Measurements from ENCODE around the gene HELT. TPM values are rescaled to one million over a fixed set of nuclear protein-coding genes. Genes with fewer than 3 reads are reported as not detected.

The HELT gene
- polyA plus RNA-seq, 1 experiment, result not detected

- ChIA-PET CTCF (interaction anchor here (1.5 kb wide), 1 partner anchor 14 kb away, joined by 4 read pairs; no protein-coding TSS in a partner anchor), POLR2A (no interaction called here)
- no peak for TF ChIP-seq CTCF (IDR thresholded peaks at IDR 0.05; ENCODE audit: insufficient read depth, low read depth, low read length)
- Histone ChIP-seq H3K27me3 (ENCODE audit: control insufficient read depth, insufficient read depth, low read length) (peaks cover 3% of the 10 kb centered on the region; the same call in 1 of the 2 replicates), H3K4me3 (ENCODE audit: low read depth, low read length) (no peak overlapping the region), H3K36me3 (ENCODE audit: control insufficient read depth, insufficient read depth, low read length) (no peaks in the 10 kb centered on the region)
- DNase-seq (ENCODE audit: low read depth), result no peak
Observed at GRCh38 chr4:185053746-185054145, 35.5 kb downstream of the HELT start.

GRCh38 chr4:185054272-185054671, 36.0 kb downstream of the HELT start:
- no peak for TF ChIP-seq CTCF (IDR thresholded peaks at IDR 0.05; ENCODE audit: insufficient read depth, low read depth, low read length)
- POLR2A ChIA-PET, result no interaction called here
- H3K36me3 ChIP-seq (ENCODE audit: control insufficient read depth, insufficient read depth, low read length), result no peaks in the 10 kb centered on the region

GRCh38 chr4:185054886-185055285, 36.6 kb downstream of the HELT start:
- peaks cover 3% of the 10 kb centered on the region; the same call in 1 of the 2 replicates for H3K27me3 ChIP-seq (ENCODE audit: control insufficient read depth, insufficient read depth, low read length)
- H3K36me3 ChIP-seq (ENCODE audit: control insufficient read depth, insufficient read depth, low read length), result no peaks in the 10 kb centered on the region
- CTCF ChIA-PET, result no interaction called here
- POLR2A ChIA-PET, result no interaction called here
- no peak overlapping the region for H3K4me3 ChIP-seq (ENCODE audit: low read depth, low read length)
- no peak for TF ChIP-seq CTCF (IDR thresholded peaks at IDR 0.05; ENCODE audit: insufficient read depth, low read depth, low read length)
- no peak for DNase-seq (ENCODE audit: low read depth)

More at GRCh38 chr4:185054272-185054671, 36.0 kb downstream of the HELT start:
- no peak overlapping the region for H3K4me3 ChIP-seq (ENCODE audit: low read depth, low read length)
- H3K27me3 ChIP-seq (ENCODE audit: control insufficient read depth, insufficient read depth, low read length), result peaks cover 3% of the 10 kb centered on the region; the same call in 1 of the 2 replicates
- CTCF ChIA-PET, result no interaction called here
- no peak for DNase-seq (ENCODE audit: low read depth)

GRCh38 chr4:185061610-185062009, 43.3 kb downstream of the HELT start:
- peaks cover 3% of the 10 kb centered on the region; the same call in 1 of the 2 replicates for H3K27me3 ChIP-seq (ENCODE audit: control insufficient read depth, insufficient read depth, low read length)
- DNase-seq (ENCODE audit: low read depth), result no peak
- no peak overlapping the region for H3K4me3 ChIP-seq (ENCODE audit: low read depth, low read length)
- ChIA-PET POLR2A (no interaction called here), CTCF (no interaction called here)
- no peaks in the 10 kb centered on the region for H3K36me3 ChIP-seq (ENCODE audit: control insufficient read depth, insufficient read depth, low read length)
- TF ChIP-seq CTCF (IDR thresholded peaks at IDR 0.05; ENCODE audit: insufficient read depth, low read depth, low read length), result no peak

GRCh38 chr4:185062606-185063005, 44.3 kb downstream of the HELT start:
- POLR2A ChIA-PET, result no interaction called here
- CTCF ChIA-PET, result no interaction called here
- no peaks in the 10 kb centered on the region for H3K36me3 ChIP-seq (ENCODE audit: control insufficient read depth, insufficient read depth, low read length)
- H3K27me3 ChIP-seq (ENCODE audit: control insufficient read depth, insufficient read depth, low read length), result 0 out of 2 replicates have a peak, but pooled peaks cover 2% of the 10 kb centered on the region
- no peak for DNase-seq (ENCODE audit: low read depth)
- H3K4me3 ChIP-seq (ENCODE audit: low read depth, low read length), result no peak overlapping the region
- no peak for TF ChIP-seq CTCF (IDR thresholded peaks at IDR 0.05; ENCODE audit: insufficient read depth, low read depth, low read length)
